Measurements from ENCODE around the gene CES4A.
"Not testable (repeated sequence)": the region's sequence is repeated elsewhere in the genome, so short reads cannot be mapped to it uniquely, and the experiment has no call there.

The CES4A gene

GRCh38 chr16:66950437-66950836, 38.0 kb upstream of the CES4A start:
- no peak for TF ChIP-seq CTCF (conservative IDR thresholded peaks at IDR 0.05; ENCODE audit: low read depth, low read length)
- DNase-seq (ENCODE audit: low read depth): no peak
- H3K4me3 ChIP-seq (ENCODE audit: low read depth, low read length): no peak overlapping the region

GRCh38 chr16:66950971-66951790, 37.2 kb upstream of the CES4A start:
- no peak for DNase-seq (ENCODE audit: low read depth)
- no peak overlapping the region for H3K4me3 ChIP-seq (ENCODE audit: low read depth, low read length)
- no peak for TF ChIP-seq CTCF (conservative IDR thresholded peaks at IDR 0.05; ENCODE audit: low read depth, low read length)

GRCh38 chr16:66952430-66953110, 35.8 kb upstream of the CES4A start:
- DNase-seq (ENCODE audit: low read depth): no peak
- no peak overlapping the region for H3K4me3 ChIP-seq (ENCODE audit: low read depth, low read length)
- no peak for TF ChIP-seq CTCF (conservative IDR thresholded peaks at IDR 0.05; ENCODE audit: low read depth, low read length)

DNA sequence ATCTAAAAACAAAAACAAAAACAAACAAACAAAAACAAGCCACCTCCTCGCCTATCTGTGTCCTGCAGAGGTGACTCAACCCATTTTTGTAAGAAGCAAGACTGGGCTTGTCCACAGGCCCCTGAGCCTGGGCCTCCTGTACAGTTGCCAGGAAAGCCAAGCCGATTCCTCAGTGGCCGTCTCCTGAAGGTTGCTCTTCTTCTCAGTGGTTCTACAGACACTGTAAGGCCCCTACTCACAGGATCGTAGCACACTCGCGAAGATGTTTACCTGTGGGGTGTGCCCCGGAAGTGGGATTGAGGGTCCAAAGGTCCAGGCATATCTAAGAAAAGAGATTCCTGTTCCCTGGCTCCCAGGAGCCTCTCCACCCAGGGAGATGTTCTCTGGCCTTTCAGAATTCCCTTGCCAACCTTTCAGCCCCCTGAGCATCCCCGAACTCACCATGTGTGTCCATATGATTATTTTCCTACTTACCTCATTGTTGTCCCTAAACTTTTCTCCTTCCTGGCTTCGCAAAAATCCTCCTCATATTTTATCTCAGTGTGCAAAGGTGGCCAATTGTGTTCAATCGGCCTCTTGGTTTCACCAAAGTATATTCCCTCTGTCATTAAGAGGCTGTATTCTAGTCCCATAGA, 34.8 kb upstream of the CES4A start:
- H3K4me3 ChIP-seq (ENCODE audit: low read depth, low read length): no peak overlapping the region
- DNase-seq (ENCODE audit: low read depth): no peak
- TF ChIP-seq CTCF (conservative IDR thresholded peaks at IDR 0.05; ENCODE audit: low read depth, low read length): no peak

GRCh38 chr16:66954097-66954659, 34.2 kb upstream of the CES4A start:
- DNase-seq (ENCODE audit: low read depth): peak; percentile 86
- peak; percentile 91 for TF ChIP-seq CTCF (conservative IDR thresholded peaks at IDR 0.05; ENCODE audit: low read depth, low read length)
- H3K4me3 ChIP-seq (ENCODE audit: low read depth, low read length): no peak overlapping the region

- H3K4me3 ChIP-seq (ENCODE audit: low read depth, low read length); DNase-seq (ENCODE audit: low read depth): not testable (repeated sequence)
Measured at GRCh38 chr16:66955363-66956153, 32.8 kb upstream of the CES4A start.

DNA sequence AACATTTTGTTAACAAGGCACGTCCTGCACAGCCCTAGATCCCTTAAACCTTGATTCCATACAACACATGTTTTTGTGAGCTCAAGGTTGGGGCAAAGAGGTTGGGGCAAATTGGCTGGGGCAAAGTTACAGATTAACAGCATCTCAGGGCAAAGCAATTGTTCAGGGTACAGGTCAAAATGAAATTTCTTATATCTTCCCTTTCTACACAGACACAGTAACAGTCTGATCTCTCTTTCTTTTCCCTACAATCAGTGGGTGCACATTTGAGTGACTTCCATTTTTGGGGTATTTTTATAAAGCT, 32.3 kb upstream of the CES4A start:
- not testable (repeated sequence) for DNase-seq (ENCODE audit: low read depth); H3K4me3 ChIP-seq (ENCODE audit: low read depth, low read length)

All from choroid plexus epithelial cell (primary cell).